OCI-LY7 (cell line): ENCODE measurements around the gene CD109. TPM values are rescaled to one million over a fixed set of nuclear protein-coding genes. Genes with fewer than 3 reads are reported as not detected.

Experiments used
- BruUV-seq: library from RNA; stranded (reverse); fragments of 400-500 nt; replicated peaks from 2 replicates; lab custom pipeline; 2021; lab: Mats Ljungman, UMichigan
- CTCF ChIA-PET: fragments of 300-600 bp; sonication (Branson Sonifier 250); formaldehyde crosslinking; loops from one replicate; lab custom pipeline; 2022; ENCODE audit warnings: antibody characterized with exemption; ENCODE audit not compliant: unreplicated experiment; lab: Charles Lee
- POLR2A ChIA-PET: fragments of 300-600 bp; sonication (Branson Sonifier 250); formaldehyde crosslinking; loops from one replicate; lab custom pipeline; 2022; ENCODE audit warnings: antibody characterized with exemption; lab: Charles Lee
- DNase-seq: peaks from one replicate; pipeline ENCODE4 v3.0.0-alpha.2; 2015; ENCODE audit warnings: low spot score
- H2AFZ ChIP-seq: fragments of 200-600 bp; sonication (generic), shearing (Covaris generic); 2 replicates; pipeline ENCODE4 v1.6.1; 2014; ENCODE audit warnings: mild to moderate bottlenecking, antibody characterized with exemption, low read length, moderate library complexity
- H3K27ac ChIP-seq: fragments of 200-600 bp; sonication (generic); 2 replicates; pipeline ENCODE4 v1.5.1; 2014; ENCODE audit warnings: mixed run types, low read depth, mild to moderate bottlenecking, moderate library complexity, low read length, inconsistent platforms; ENCODE audit not compliant: poor library complexity, severe bottlenecking
- H3K36me3 ChIP-seq: fragments of 200-600 bp; sonication (generic); 2 replicates; pipeline ENCODE4 v1.6.1; 2014; ENCODE audit warnings: mild to moderate bottlenecking, antibody characterized with exemption, low read length, moderate library complexity, mixed read lengths; ENCODE audit not compliant: insufficient read depth
- H3K4me1 ChIP-seq: fragments of 200-600 bp; sonication (generic); 2 replicates; pipeline ENCODE4 v1.5.1; 2014; ENCODE audit warnings: mild to moderate bottlenecking, low read length; ENCODE audit not compliant: insufficient read depth, poor library complexity, severe bottlenecking
- H3K4me2 ChIP-seq: fragments of 200-600 bp; sonication (generic); 2 replicates; pipeline ENCODE4 v1.6.1; 2014; ENCODE audit warnings: mild to moderate bottlenecking, low read length
- H3K4me3 ChIP-seq: fragments of 200-600 bp; sonication (generic); 2 replicates; pipeline ENCODE4 v1.5.1; 2014; ENCODE audit warnings: mild to moderate bottlenecking, low read depth, low read length; ENCODE audit not compliant: poor library complexity, severe bottlenecking
- H3K79me2 ChIP-seq: fragments of 200-600 bp; sonication (generic); 2 replicates; pipeline ENCODE4 v1.6.1; 2016; ENCODE audit warnings: low read depth, mild to moderate bottlenecking, low read length, moderate library complexity, mixed read lengths; ENCODE audit not compliant: insufficient read depth
- H3K9me2 ChIP-seq: fragments of 200-600 bp; sonication (generic); 2 replicates; pipeline ENCODE4 v1.6.1; 2016; ENCODE audit warnings: mild to moderate bottlenecking, low read length, mixed read lengths; ENCODE audit not compliant: insufficient read depth
- H3K9me3 ChIP-seq: fragments of 200-600 bp; sonication (generic); 2 replicates; pipeline ENCODE4 v1.6.1; 2014; ENCODE audit warnings: mild to moderate bottlenecking, mixed run types, low read length, mixed read lengths
- H4K20me1 ChIP-seq: fragments of 200-600 bp; sonication (generic); 2 replicates; pipeline ENCODE4 v1.6.1; 2014; ENCODE audit warnings: mild to moderate bottlenecking, antibody characterized with exemption, low read length, moderate library complexity, mixed read lengths; ENCODE audit not compliant: insufficient read depth
- EZH2phosphoT487 ChIP-seq: fragments of 200-600 bp; sonication (generic); IDR thresholded peaks from 2 replicates; pipeline ENCODE4 v1.6.1; 2018; ENCODE audit warnings: low read depth, borderline replicate concordance, mild to moderate bottlenecking, mixed run types, antibody characterized with exemption, low read length, moderate library complexity, mixed read lengths
- intact Hi-C: fragments of 100-400 bp; cut with micrococcal nuclease; formaldehyde crosslinking; loops from one replicate; pipeline ENCODE4 v1.10.0; 2022; ENCODE audit not compliant: unreplicated experiment
- total RNA-seq, 2 experiments: library from RNA; depleted of rRNA in 1 of 2; stranded (reverse); fragments of >200 nt in 1 of 2; shearing (Covaris generic) in 1 of 2; gene quantifications; 2 replicates each; pipeline ENCODE4 v1.2.3, GENCODE V29; 2014 to 2022
- TF ChIP-seq, protein P1 (sequence below): fragments of 200-600 bp; sonication (generic); conservative IDR thresholded peaks from 2 replicates; pipeline ENCODE4 v1.5.1; 2014; ENCODE audit warnings: mild to moderate bottlenecking, antibody characterized with exemption, low read length, moderate library complexity, mixed read lengths

Gene CD109
- total RNA-seq, 2 experiments from 2014 or later = 0.08 TPM; not detected in 1

- no peaks in the 10 kb centered on the region; the same call in 1 of the 2 replicates for H4K20me1 ChIP-seq
- no peak overlapping the region for H3K4me3 ChIP-seq
- H3K4me2 ChIP-seq = no peak overlapping the region
- no TSS peak for BruUV-seq
- no peaks in the 10 kb centered on the region for H3K4me1 ChIP-seq
- DNase-seq = no peak
- H2AFZ ChIP-seq = no peak overlapping the region
- H3K9me3 ChIP-seq = no peaks in the 10 kb centered on the region
- POLR2A ChIA-PET = interaction anchor here (0.6 kb wide), 1 partner anchor 169 kb away, joined by 3 read pairs; no protein-coding TSS in a partner anchor
- H3K9me2 ChIP-seq = no peaks in the 10 kb centered on the region
- no peaks in the 10 kb centered on the region for H3K79me2 ChIP-seq
- no peaks in the 10 kb centered on the region for H3K36me3 ChIP-seq
- intact Hi-C loops = no loop called here
- H3K27ac ChIP-seq = no peak overlapping the region
- CTCF ChIA-PET = no interaction called here
- no peak for TF ChIP-seq EZH2phosphoT487
- TF ChIP-seq, protein P1, sequence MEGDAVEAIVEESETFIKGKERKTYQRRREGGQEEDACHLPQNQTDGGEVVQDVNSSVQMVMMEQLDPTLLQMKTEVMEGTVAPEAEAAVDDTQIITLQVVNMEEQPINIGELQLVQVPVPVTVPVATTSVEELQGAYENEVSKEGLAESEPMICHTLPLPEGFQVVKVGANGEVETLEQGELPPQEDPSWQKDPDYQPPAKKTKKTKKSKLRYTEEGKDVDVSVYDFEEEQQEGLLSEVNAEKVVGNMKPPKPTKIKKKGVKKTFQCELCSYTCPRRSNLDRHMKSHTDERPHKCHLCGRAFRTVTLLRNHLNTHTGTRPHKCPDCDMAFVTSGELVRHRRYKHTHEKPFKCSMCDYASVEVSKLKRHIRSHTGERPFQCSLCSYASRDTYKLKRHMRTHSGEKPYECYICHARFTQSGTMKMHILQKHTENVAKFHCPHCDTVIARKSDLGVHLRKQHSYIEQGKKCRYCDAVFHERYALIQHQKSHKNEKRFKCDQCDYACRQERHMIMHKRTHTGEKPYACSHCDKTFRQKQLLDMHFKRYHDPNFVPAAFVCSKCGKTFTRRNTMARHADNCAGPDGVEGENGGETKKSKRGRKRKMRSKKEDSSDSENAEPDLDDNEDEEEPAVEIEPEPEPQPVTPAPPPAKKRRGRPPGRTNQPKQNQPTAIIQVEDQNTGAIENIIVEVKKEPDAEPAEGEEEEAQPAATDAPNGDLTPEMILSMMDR = no peak
Measured at GRCh38 chr6:73688351-73688750, 7.7 kb upstream of the CD109 start.

DNA sequence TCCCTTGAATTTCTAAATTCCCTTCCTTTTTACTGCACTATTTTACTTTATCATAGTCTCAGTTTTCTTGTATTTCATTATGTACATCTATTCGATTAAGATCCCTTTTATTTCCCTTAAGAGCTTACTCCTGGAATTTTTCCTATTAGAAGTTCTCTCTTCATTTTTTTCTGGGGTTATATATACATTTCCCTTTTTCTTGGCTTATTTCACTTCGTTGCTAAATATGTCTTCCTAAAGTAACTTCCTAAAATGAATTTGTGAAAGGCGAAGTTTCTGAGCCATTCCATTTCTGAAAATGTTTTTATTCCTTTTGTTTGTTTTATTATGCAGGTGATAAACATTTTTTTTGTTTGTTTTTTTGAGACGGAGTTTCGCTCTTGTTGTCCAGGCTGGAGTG, 5.9 kb upstream of the CD109 start:
- Histone ChIP-seq H3K9me3 (no peaks in the 10 kb centered on the region), H2AFZ (no peak overlapping the region), H3K27ac (no peak overlapping the region), H3K36me3 (no peaks in the 10 kb centered on the region), H3K9me2 (no peaks in the 10 kb centered on the region), H3K4me2 (no peak overlapping the region), H3K4me3 (no peak overlapping the region), H3K79me2 (no peaks in the 10 kb centered on the region), H4K20me1 (no peaks in the 10 kb centered on the region; the same call in 1 of the 2 replicates), H3K4me1 (no peaks in the 10 kb centered on the region)
- BruUV-seq = no TSS peak
- ChIA-PET POLR2A (no interaction called here), CTCF (no interaction called here)
- TF ChIP-seq, protein P1 = no peak
- no peak for TF ChIP-seq EZH2phosphoT487
- intact Hi-C loops = no loop called here
- DNase-seq = no peak

- POLR2A ChIA-PET = no interaction called here
- Histone ChIP-seq H4K20me1 (no peaks in the 10 kb centered on the region; the same call in 1 of the 2 replicates), H3K27ac (no peak overlapping the region), H2AFZ (no peak overlapping the region), H3K9me2 (no peaks in the 10 kb centered on the region), H3K4me2 (no peak overlapping the region), H3K4me3 (no peak overlapping the region), H3K9me3 (no peaks in the 10 kb centered on the region), H3K4me1 (no peaks in the 10 kb centered on the region), H3K36me3 (no peaks in the 10 kb centered on the region), H3K79me2 (no peaks in the 10 kb centered on the region)
- BruUV-seq = no TSS peak
- TF ChIP-seq, protein P1 = no peak
- TF ChIP-seq EZH2phosphoT487 = no peak
- intact Hi-C loops = no loop called here
- CTCF ChIA-PET = no interaction called here
- no peak for DNase-seq
Measured at GRCh38 chr6:73691512-73691911, 4.5 kb upstream of the CD109 start.
